ENCODE results near the gene ZNF559.

GRCh38 chr19:9352505-9352904 lies 28.5 kb downstream of the ZNF559 start:
- TF ChIP-seq EZH2 (IDR thresholded peaks at IDR 0.05; ENCODE audit: borderline replicate concordance, insufficient read depth, low read depth, low read length, poor library complexity, severe bottlenecking): no peak
- TF ChIP-seq CTCF (IDR thresholded peaks at IDR 0.05): no peak

Data from B cell (primary cell).